OCI-LY3 (cell line): Measurements from ENCODE around the gene SNTG2.

Experiments
- H2AFZ ChIP-seq: fragments of 200-600, 300-600 bp; shearing (Covaris generic); 2 replicates; pipeline ENCODE4 v1.6.0; 2014; ENCODE audit warnings: antibody characterized with exemption, low read depth, low read length
- H3K27ac ChIP-seq: fragments of 200-600, 300-600 bp; sonication (generic); 2 replicates; pipeline ENCODE4 v1.5.1; 2014; ENCODE audit warnings: mild to moderate bottlenecking, low read length, moderate library complexity, mixed read lengths
- H3K27me3 ChIP-seq: fragments of 200-600, 300-600 bp; sonication (generic); 2 replicates; pipeline ENCODE4 v1.6.1; 2014; ENCODE audit warnings: low read depth, low read length, mixed read lengths
- H3K36me3 ChIP-seq: fragments of 200-600, 300-600 bp; sonication (generic); replicated peaks from 2 replicates; pipeline ENCODE3; 2014; ENCODE audit warnings: low read depth, low read length, mixed read lengths
- H3K4me1 ChIP-seq: fragments of 300-600, 200-600 bp; sonication (generic); 2 replicates; pipeline ENCODE4 v1.6.1; 2014; ENCODE audit warnings: low read length, mixed read lengths
- H3K4me2 ChIP-seq: fragments of 200-600, 300-600 bp; sonication (generic); 2 replicates; pipeline ENCODE4 v1.6.1; 2014; ENCODE audit warnings: low read length, mixed read lengths
- H3K4me3 ChIP-seq: fragments of 300-600, 200-600 bp; sonication (generic); 2 replicates; pipeline ENCODE4 v1.5.1; 2014; ENCODE audit warnings: antibody characterized with exemption, mild to moderate bottlenecking, low read length, moderate library complexity
- H3K79me2 ChIP-seq: fragments of 300-600, 200-600 bp; shearing (Covaris generic); 2 replicates; pipeline ENCODE4 v1.6.1; 2014; ENCODE audit warnings: mild to moderate bottlenecking, low read length, mixed read lengths
- H3K9ac ChIP-seq: fragments of 300-600, 200-600 bp; shearing (Covaris generic); 2 replicates; pipeline ENCODE4 v1.6.0; 2014; ENCODE audit warnings: mild to moderate bottlenecking, low read length, moderate library complexity
- H3K9me3 ChIP-seq: fragments of 200-600, 300-600 bp; shearing (Covaris generic); 2 replicates; pipeline ENCODE4 v1.6.1; 2014; ENCODE audit warnings: low read length, mixed read lengths; ENCODE audit not compliant: insufficient read depth
- H4K20me1 ChIP-seq: fragments of 200-600, 300-600 bp; sonication (generic); 2 replicates; pipeline ENCODE4 v1.6.1; 2016; ENCODE audit warnings: low read length, mixed read lengths; ENCODE audit not compliant: insufficient read depth
- EZH2phosphoT487 ChIP-seq: fragments of 200-600 bp; shearing (Covaris generic); IDR thresholded peaks from 2 replicates; pipeline ENCODE4 v1.6.1; 2018; ENCODE audit warnings: antibody characterized with exemption, mixed run types, low read depth
- TF ChIP-seq, protein P1 (sequence below): fragments of 200-600, 300-600 bp; sonication (generic); IDR thresholded peaks from 2 replicates; pipeline ENCODE4 v1.5.1; 2014; ENCODE audit warnings: antibody characterized with exemption, low read length, low read depth

The SNTG2 gene

GRCh38 chr2:1078326-1078725 lies 127.7 kb downstream of the SNTG2 start:
- H3K36me3 ChIP-seq = no peaks in the 10 kb centered on the region
- no peak overlapping the region for H2AFZ ChIP-seq
- no peak overlapping the region for H3K27ac ChIP-seq
- no peaks in the 10 kb centered on the region for H4K20me1 ChIP-seq
- no peak overlapping the region for H3K4me3 ChIP-seq
- H3K4me1 ChIP-seq = no peaks in the 10 kb centered on the region
- no peaks in the 10 kb centered on the region for H3K27me3 ChIP-seq
- no peak overlapping the region for H3K4me2 ChIP-seq
- TF ChIP-seq, protein P1, sequence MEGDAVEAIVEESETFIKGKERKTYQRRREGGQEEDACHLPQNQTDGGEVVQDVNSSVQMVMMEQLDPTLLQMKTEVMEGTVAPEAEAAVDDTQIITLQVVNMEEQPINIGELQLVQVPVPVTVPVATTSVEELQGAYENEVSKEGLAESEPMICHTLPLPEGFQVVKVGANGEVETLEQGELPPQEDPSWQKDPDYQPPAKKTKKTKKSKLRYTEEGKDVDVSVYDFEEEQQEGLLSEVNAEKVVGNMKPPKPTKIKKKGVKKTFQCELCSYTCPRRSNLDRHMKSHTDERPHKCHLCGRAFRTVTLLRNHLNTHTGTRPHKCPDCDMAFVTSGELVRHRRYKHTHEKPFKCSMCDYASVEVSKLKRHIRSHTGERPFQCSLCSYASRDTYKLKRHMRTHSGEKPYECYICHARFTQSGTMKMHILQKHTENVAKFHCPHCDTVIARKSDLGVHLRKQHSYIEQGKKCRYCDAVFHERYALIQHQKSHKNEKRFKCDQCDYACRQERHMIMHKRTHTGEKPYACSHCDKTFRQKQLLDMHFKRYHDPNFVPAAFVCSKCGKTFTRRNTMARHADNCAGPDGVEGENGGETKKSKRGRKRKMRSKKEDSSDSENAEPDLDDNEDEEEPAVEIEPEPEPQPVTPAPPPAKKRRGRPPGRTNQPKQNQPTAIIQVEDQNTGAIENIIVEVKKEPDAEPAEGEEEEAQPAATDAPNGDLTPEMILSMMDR = no peak
- no peak for TF ChIP-seq EZH2phosphoT487
- H3K9ac ChIP-seq = no peak overlapping the region
- H3K79me2 ChIP-seq = no peaks in the 10 kb centered on the region
- H3K9me3 ChIP-seq = no peaks in the 10 kb centered on the region

GRCh38 chr2:1079873-1080799 lies 129.5 kb downstream of the SNTG2 start:
- Histone ChIP-seq H3K36me3 (no peaks in the 10 kb centered on the region), H3K27me3 (no peaks in the 10 kb centered on the region), H3K79me2 (no peaks in the 10 kb centered on the region), H3K9me3 (no peaks in the 10 kb centered on the region), H3K4me1 (no peaks in the 10 kb centered on the region), H3K9ac (no peak overlapping the region), H3K27ac (no peak overlapping the region), H4K20me1 (no peaks in the 10 kb centered on the region), H3K4me3 (no peak overlapping the region), H2AFZ (no peak overlapping the region), H3K4me2 (no peak overlapping the region)
- TF ChIP-seq EZH2phosphoT487 = no peak
- TF ChIP-seq, protein P1 = no peak

GRCh38 chr2:1081451-1082225 lies 131.0 kb downstream of the SNTG2 start:
- no peaks in the 10 kb centered on the region for H3K9me3 ChIP-seq
- no peak overlapping the region for H3K4me3 ChIP-seq
- no peaks in the 10 kb centered on the region for H3K79me2 ChIP-seq
- H3K27me3 ChIP-seq = peaks cover 3% of the 10 kb centered on the region; the same call in 1 of the 2 replicates
- no peak overlapping the region for H2AFZ ChIP-seq
- TF ChIP-seq EZH2phosphoT487 = no peak
- TF ChIP-seq, protein P1 = no peak
- H4K20me1 ChIP-seq = no peaks in the 10 kb centered on the region
- no peak overlapping the region for H3K4me2 ChIP-seq
- no peaks in the 10 kb centered on the region for H3K4me1 ChIP-seq
- no peak overlapping the region for H3K27ac ChIP-seq
- H3K36me3 ChIP-seq = no peaks in the 10 kb centered on the region
- H3K9ac ChIP-seq = no peak overlapping the region
